C4-2B (cell line): ENCODE data around the gene FNDC1.

Experiments
- CTCF ChIP-seq: fragments of 450-650 bp; conservative IDR thresholded peaks from 2 replicates; pipeline ENCODE4 v1.5.1; 2017; ENCODE audit warnings: mild to moderate bottlenecking
- ZFX ChIP-seq: fragments of 450-650 bp; IDR thresholded peaks from 2 replicates; pipeline ENCODE4 v1.6.1; 2017

- TF ChIP-seq CTCF: no peak
- no peak for TF ChIP-seq ZFX
These were observed 80.6 kb downstream of the FNDC1 start for GRCh38 chr6:159249752-159250151.
